HepG2 (cell line): ENCODE data around the gene WWTR1.

ENCODE experiments used
- BHLHE40 ChIP-seq: IDR thresholded peaks from 2 replicates; pipeline ENCODE4 v1.6.1; 2011; ENCODE audit warnings: low read length, improper control_type of control experiment
- EZH2 ChIP-seq: conservative IDR thresholded peaks from 2 replicates; pipeline ENCODE4 v1.6.1; 2012; ENCODE audit warnings: mild to moderate bottlenecking, low read depth, low read length, moderate library complexity
- GATA4 ChIP-seq: sonication (generic); IDR thresholded peaks from 2 replicates; pipeline ENCODE4 v1.6.1; 2016; ENCODE audit warnings: antibody characterized with exemption, low read depth, borderline replicate concordance
- HOXA5 ChIP-seq: sonication (generic); formaldehyde crosslinking; IDR thresholded peaks from 2 replicates; pipeline ENCODE4 v1.4.0; 2020; ENCODE audit warnings: missing genetic modification reagents
- TCF12 ChIP-seq, 2 experiments: fragments of 450-650 bp in 1 of 2; sonication (generic) in 1 of 2; formaldehyde crosslinking in 1 of 2; IDR thresholded peaks; 2 replicates each; pipeline versions ENCODE4 v1.6.1 to v1.8.0; 2017 to 2022; ENCODE audit warnings: antibody characterized with exemption in 1 of 2, mild to moderate bottlenecking in 1 of 2, missing genetic modification reagents in 1 of 2, moderate library complexity in 1 of 2
- TEAD3 ChIP-seq: optimal IDR thresholded peaks from 2 replicates; pipeline ENCODE3; 2016; ENCODE audit warnings: borderline replicate concordance
- YEATS4 ChIP-seq: sonication (generic); formaldehyde crosslinking; IDR thresholded peaks from 2 replicates; pipeline ENCODE4 v1.4.0; 2020; ENCODE audit warnings: missing genetic modification reagents, borderline replicate concordance
- ZNF143 ChIP-seq: sonication (generic); formaldehyde crosslinking; IDR thresholded peaks from 2 replicates; pipeline ENCODE4 v1.4.0; 2020; ENCODE audit warnings: missing genetic modification reagents
- TF ChIP-seq, protein P1 (sequence below): sonication (generic); formaldehyde crosslinking; IDR thresholded peaks from 2 replicates; pipeline ENCODE4 v1.5.0; 2020; ENCODE audit warnings: mild to moderate bottlenecking, missing genetic modification reagents, moderate library complexity
- TF ChIP-seq, protein P2 (sequence below): sonication (generic); formaldehyde crosslinking; IDR thresholded peaks from 2 replicates; pipeline ENCODE4 v1.4.0; 2020; ENCODE audit warnings: missing genetic modification reagents
- TF ChIP-seq, protein P3 (sequence below): IDR thresholded peaks from 2 replicates; pipeline ENCODE4 v1.6.1; 2016; ENCODE audit warnings: control low read depth

DNA sequence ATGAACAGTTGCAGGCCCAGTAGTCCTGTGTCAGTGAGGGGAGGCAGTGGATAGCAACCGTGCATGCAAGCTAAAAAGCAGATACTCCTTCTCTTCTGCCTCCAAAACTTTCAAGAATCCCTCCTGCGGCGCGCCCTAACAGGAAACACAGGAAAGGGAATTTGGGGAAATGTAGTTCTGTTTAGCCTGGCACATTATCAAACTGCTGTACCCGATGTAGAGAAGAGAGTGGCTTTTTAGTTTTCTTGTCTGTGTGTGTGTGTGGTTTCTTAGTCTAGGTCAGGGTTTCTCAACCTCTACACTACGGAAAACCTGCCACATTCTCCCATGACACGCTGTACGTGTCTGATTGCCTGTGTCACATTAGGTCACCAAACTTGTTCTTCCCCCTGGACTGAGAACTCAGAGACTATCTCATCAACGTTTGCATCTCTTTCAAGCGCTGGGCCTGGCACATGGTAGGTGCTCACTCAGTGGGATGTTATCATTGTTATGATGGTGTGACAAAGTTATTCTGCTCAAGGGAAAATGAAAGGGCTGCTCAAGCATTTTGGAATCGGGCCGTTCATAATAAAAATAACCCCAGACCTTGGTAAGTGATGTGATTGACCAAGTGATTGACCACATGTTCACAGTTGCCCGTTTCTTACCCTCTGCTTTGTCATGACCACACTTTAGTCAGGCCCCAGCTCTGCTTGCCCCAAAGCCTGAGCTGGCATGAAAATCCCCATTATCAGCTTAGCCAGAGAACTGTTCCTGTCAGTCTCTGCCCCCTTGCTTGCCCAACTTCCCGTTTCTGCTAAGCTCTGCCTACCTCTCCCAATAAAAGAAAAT, 150.1 kb downstream of the WWTR1 start:
- TF ChIP-seq HOXA5 (CRISPR knock-in tag) (no peak), GATA4 (no peak), ZNF143 (CRISPR knock-in tag) (no peak), YEATS4 (CRISPR knock-in tag) (no peak), TCF12 (IDR thresholded peaks at IDR 0.05) (no peak), TCF12 (CRISPR knock-in tag; IDR thresholded peaks at IDR 0.05) (no peak), EZH2 (no peak), BHLHE40 (no peak), TEAD3 (CRISPR knock-in tag) (no peak)
- TF ChIP-seq, protein P1, sequence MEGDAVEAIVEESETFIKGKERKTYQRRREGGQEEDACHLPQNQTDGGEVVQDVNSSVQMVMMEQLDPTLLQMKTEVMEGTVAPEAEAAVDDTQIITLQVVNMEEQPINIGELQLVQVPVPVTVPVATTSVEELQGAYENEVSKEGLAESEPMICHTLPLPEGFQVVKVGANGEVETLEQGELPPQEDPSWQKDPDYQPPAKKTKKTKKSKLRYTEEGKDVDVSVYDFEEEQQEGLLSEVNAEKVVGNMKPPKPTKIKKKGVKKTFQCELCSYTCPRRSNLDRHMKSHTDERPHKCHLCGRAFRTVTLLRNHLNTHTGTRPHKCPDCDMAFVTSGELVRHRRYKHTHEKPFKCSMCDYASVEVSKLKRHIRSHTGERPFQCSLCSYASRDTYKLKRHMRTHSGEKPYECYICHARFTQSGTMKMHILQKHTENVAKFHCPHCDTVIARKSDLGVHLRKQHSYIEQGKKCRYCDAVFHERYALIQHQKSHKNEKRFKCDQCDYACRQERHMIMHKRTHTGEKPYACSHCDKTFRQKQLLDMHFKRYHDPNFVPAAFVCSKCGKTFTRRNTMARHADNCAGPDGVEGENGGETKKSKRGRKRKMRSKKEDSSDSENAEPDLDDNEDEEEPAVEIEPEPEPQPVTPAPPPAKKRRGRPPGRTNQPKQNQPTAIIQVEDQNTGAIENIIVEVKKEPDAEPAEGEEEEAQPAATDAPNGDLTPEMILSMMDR, result no peak
- TF ChIP-seq, protein P2, sequence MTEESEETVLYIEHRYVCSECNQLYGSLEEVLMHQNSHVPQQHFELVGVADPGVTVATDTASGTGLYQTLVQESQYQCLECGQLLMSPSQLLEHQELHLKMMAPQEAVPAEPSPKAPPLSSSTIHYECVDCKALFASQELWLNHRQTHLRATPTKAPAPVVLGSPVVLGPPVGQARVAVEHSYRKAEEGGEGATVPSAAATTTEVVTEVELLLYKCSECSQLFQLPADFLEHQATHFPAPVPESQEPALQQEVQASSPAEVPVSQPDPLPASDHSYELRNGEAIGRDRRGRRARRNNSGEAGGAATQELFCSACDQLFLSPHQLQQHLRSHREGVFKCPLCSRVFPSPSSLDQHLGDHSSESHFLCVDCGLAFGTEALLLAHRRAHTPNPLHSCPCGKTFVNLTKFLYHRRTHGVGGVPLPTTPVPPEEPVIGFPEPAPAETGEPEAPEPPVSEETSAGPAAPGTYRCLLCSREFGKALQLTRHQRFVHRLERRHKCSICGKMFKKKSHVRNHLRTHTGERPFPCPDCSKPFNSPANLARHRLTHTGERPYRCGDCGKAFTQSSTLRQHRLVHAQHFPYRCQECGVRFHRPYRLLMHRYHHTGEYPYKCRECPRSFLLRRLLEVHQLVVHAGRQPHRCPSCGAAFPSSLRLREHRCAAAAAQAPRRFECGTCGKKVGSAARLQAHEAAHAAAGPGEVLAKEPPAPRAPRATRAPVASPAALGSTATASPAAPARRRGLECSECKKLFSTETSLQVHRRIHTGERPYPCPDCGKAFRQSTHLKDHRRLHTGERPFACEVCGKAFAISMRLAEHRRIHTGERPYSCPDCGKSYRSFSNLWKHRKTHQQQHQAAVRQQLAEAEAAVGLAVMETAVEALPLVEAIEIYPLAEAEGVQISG (CRISPR knock-in tag), result no peak
- TF ChIP-seq, protein P3, sequence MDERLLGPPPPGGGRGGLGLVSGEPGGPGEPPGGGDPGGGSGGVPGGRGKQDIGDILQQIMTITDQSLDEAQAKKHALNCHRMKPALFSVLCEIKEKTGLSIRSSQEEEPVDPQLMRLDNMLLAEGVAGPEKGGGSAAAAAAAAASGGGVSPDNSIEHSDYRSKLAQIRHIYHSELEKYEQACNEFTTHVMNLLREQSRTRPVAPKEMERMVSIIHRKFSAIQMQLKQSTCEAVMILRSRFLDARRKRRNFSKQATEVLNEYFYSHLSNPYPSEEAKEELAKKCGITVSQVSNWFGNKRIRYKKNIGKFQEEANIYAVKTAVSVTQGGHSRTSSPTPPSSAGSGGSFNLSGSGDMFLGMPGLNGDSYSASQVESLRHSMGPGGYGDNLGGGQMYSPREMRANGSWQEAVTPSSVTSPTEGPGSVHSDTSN (CRISPR knock-in tag), result no peak
